ENCODE measurements around the gene TGFB3.
"Not testable (repeated sequence)": the region's sequence is repeated elsewhere in the genome, so short reads cannot be mapped to it uniquely, and the experiment has no call there.

TGFB3 gene

DNA sequence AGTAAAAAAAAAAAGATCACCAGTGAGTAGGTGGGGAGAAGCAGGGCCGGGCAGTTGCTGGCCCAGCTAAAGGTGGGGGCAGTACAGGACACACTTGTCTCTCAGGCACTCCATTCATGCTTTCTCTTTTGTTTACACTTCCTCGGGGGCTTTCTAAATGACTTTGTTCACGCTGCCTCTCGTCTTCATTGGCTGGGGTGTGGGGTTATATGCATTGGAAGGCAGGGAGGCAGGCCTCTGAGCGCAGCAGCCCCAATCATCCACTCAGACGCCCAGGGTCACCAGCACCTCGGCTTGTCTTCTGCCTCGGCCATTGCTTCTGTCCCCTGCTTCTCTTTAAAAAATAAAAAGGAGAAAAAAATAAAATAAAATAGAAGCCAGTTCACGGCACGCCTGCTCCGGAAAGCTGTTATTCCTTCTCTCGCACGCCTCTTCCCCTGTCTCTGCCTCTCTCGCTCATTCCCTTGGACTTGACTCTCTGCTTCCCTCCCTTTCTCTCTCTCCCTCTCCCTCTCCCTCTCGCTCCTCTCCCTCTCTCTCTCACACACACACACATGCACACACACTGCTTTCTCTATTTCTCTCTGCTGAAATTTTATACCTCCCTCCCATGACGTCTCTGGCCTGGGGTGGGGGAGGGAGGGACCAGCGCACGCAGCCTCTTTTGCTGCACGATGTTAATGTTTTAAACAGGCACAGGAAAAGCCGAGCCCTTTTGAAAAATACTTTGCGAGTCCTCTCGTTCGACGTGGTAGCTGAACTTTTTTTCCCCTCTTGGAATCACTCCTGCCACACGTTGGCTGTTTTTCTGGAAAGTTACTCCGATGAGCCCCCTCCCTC, at the start of gene TGFB3:
TGFB3 (minus strand) TSS at position 570 of the 840 bp plus-strand sequence. CDS start 1,102 bp downstream, outside the sequence.
- DNase-seq (ENCODE audit: low spot score), result peak; percentile 64

DNA sequence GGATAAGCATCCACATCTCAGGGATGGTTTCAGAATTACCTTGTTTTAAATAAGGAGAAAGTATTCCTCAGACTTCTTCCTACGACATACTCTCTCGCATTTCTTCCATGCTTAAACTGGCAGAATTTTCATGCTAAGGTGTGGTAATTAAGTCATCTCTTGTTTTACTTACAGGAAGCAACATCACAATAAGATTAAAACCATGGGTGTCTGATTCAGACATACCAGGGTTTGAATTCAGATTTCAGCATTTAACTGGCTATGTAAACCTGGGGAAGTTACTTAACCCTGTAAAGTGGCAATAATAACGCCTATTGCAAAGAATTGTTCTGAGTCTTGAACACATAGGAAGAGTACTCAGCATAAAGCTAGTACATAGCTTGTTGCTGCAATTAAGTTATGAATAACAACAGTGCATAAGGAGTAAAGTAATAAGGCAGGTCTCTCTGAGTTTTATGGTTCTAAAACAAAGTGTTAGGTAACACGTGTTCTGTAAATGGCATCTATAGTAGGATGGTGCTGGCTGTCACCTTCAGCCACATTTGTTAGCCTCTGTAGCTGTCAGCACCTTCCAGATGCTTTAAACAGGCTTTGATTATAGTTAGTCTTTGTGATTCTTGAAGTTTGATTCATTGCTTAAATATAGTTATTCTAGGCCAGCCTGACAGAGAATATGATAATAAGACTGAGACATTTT, 42.6 kb upstream of the TGFB3 start:
- DNase-seq (ENCODE audit: low spot score), result no peak

DNA sequence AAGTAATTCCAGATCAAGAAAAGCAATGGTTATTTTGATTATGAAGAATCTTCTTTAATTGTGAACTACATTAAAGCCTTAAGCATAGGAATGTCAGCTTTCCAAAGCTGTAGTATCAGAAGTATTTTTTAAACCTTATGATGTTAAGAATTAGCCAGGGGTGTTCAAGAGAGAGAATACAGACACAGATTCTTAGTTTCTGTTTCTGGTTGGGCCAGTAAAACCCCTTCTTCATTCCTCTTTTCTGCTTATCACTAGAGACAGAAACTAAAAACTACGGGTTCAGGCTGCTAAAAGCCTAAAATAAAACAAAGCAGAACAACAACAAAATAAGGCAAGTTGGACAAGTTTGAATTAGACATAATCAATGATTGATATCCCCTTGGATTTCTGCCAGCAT, 42.0 kb upstream of the TGFB3 start:
- DNase-seq (ENCODE audit: low spot score), result no peak

DNA sequence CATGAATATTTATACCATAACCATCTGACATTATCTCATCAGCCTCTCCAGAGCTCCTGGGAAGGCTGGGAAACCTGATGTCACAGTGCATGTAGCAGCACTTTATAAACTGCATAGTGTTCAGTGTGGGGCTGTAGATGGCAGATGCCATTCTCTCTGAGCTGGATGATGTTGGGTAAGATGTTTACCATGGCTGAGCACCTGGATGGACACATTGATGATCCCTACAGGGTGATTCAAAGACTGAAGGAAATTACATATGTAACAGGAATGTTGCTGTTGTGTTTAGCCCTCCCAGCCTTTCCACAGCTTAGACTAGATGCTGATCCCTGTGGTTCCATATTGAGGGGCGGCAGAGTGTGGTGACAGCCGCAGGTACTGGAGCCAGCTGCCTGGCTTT, 41.2 kb upstream of the TGFB3 start:
- no peak for DNase-seq (ENCODE audit: low spot score)

DNA sequence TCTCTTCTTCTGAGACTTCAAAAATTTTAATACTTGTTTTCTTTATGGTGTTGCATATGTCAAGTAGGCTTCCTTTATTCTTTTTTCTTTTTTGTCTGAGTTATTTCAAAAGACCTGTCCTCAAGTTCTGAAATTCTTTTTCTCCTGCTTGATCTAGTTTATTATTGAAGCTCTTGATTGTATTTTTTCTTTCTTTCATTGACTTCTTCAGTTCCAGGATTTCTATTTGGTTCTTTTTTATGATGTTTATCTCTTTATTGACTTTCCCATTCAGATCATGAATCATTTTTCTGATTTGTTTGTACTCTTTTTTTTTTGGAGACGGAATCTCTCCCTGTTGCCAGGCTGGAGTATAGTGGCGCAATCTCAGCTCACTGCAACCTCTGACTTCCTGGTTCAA, 37.9 kb upstream of the TGFB3 start:
- DNase-seq (ENCODE audit: low spot score), result no peak

DNA sequence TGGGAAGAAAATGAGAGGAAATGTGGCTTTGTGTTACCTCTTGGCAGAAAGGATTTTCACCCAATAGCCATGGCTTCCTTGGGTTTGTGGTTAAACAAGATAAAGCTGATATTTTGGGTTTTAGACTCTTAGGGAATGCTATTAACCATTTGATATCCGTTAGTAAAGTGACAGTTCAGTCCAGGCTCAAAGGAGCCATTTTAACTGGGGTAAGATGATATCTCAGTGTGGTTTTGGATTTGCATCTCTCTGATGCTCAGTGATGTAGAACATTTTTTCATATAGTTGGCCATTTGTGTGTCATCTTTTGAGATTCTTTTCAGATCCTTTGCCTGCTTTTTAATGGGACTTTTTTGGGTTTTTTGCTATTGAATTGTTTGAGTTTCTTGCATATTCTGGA, 33.9 kb upstream of the TGFB3 start:
- no peak for DNase-seq (ENCODE audit: low spot score)

DNA sequence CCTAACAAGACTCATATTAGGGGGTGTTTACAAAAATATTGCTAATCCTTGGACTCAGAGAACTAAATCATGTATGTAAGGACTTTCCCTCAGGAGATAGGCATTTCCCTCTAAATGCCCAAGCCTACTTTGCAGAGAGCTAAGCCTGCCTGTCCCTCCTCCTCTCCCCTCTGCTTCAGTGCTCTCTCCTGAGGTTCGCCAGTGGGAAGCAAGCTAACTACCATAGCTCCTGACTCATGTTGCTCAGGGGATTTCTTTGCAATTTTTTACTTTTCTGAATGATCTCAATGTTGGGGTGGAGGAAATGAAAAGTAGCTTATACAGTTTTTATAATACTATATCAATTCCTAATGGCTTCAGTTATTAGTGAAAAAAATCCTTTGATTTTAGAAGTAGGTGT, 33.4 kb upstream of the TGFB3 start:
- no peak for DNase-seq (ENCODE audit: low spot score)

DNA sequence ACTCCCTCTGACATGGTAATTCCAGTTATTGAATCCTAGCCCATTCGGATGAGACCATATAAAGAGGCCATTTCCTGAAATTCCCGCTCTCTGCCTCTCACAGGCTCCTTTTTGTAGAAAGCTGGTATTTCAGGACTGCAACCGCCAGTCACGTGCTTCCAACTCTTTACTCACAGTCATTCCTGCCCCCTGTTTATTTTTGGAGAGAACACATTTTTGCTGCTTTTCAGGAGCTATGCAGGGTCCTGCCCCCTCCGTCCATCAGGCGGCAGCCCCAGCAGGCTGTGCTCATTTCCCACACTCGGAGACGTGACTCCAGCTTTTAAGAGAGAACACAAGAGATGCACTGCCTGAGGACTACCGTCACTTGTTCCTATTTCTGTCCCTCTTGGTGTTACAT, 30.6 kb upstream of the TGFB3 start:
- DNase-seq (ENCODE audit: low spot score), result no peak

DNA sequence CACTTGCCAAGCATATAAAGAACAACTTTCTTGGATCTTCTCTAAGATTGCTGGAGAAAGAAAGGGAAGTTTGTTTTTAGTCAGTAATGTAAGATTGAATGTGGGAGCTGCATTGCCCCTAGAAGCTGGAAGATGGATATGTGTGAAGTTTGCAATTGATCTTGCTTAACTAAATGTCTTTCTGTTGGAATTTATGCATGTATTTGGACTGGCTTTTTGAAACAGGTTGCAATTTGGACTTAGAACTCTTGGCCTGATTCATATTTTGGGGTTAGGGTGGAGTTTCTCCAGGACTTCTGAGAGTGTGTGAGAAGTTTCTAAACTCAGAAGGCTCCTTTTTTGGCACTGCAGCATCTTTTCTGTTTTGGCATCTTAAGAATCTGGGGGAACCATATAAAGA, 30.1 kb upstream of the TGFB3 start:
- no peak for DNase-seq (ENCODE audit: low spot score)

DNA sequence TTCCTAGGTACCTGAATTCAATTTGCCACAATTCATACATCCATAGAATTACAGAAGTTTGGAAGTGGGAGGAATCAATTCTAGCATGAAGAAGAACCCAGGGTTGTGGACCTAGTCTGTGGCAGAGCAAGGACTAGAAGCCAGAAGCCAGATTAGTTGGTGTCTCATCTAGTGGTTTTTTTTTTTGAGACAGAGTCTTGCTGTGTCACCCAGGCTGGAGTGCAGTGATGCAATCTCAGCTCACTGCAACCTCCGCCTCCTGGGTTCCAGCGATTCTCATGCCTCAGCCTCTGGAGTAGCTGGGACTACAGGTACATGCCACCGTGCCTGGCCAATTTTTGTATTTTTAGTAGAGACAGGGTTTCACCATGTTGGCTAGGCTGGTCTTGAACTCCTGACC, 27.8 kb upstream of the TGFB3 start:
- not testable (repeated sequence) for DNase-seq (ENCODE audit: low spot score)

DNA sequence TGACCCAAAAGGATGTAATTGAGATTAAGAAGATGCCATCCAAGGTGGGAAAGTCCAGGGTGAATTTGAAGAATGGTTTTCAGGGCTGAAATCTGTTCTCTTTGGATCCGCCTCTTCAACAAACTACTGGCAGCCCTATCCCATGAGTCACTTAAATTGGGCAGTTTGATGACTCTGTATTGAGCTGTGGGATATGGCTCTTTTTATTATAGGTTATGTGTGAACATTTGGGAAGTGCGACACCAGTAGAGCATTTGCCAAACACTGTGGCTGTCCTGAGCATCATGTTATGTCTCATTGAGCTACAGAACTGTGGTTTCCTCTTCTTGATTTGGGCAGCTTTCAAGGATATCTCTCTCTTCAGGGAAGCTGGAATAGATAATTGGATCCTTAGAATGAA, 26.1 kb upstream of the TGFB3 start:
- DNase-seq (ENCODE audit: low spot score), result no peak

DNA sequence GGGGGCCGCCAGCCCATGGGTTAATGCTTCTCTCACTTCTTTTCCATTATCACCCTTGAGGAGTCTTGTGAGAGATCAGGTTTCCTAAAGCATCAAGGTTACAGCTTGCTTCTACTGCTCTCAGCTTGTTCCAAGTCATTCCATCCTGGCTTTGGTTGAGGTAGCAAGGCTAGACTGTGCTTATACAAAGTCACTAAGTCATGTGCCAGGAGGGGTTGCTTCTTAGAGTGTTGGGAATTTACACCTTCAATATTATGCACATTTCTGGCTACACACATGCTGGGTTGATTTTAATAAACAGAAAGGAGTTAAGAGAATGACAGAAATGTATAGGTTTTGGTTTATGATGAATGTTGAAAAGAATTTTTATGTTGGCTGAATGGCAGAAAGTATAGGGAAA, 25.6 kb upstream of the TGFB3 start:
- DNase-seq (ENCODE audit: low spot score), result no peak

DNA sequence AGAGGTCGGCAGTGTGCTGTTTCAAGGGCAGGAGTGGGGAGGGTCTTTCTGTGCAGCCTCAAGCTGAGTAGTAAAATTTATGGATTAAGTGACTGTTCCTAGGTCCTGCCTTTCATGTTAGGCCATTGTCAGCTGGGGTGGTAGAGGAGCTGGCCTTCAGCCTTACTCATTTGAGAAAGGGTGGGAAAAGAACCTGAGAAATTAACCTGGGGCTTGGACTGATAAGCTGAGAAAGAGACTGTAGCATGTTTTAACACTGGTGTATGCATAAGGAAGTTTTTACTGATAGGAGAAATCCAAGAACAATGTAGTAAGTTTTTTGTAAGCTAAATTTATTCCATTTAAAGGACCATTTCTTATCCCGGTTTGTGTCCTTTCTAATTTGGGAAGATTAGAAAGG, 24.5 kb upstream of the TGFB3 start:
- DNase-seq (ENCODE audit: low spot score), result no peak

DNA sequence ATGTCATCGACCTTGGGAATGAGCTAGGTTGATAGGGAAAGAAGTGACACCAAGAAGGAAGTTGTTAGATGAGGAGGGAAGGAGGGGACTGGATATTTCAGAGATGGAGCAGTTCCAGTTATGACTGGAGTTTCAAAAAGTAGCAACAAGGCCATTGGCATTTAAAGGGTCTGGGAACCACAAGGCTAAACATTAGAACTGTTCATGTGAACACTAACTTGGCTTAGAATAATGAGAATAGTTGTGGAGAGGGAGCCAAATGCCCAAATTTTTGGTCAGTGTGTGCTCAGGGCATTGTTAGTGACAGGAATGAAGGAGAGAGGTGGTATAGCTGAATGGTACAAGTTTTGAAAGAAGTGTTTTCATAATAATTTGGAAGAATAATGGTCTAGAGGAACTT, 20.6 kb upstream of the TGFB3 start:
- no peak for DNase-seq (ENCODE audit: low spot score)

DNA sequence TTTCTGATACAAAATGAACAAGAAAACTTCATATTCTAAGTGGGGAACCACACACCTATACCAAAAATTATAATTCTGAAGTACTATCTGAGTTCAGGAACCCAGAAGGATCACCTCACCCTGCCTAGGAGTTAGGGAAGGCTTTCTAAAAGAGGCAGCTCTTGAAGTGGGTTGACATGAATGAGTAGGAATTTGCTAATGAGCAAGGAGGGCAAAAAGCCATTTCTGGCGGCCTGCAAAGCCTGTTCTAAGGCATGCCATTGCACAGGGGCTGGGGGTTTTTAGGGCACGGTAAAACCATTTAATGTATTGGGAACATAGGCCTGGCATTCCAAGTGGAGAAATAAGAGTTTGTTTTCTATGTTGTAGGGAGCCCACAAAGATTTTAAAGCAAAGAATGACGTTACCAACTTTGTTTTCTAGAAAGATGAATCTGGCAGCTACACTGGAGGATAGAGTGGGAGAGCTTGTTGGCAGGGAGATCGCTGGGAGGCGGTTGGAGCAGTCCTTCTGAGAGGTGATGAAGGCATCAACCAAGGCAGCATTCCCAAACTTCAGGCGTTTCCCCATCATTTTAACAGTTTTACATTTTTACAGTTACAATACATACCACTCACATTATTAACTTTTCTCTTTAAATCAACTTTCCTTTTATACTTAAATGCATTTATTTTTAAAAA, 17.9 kb upstream of the TGFB3 start:
- no peak for DNase-seq (ENCODE audit: low spot score)

DNA sequence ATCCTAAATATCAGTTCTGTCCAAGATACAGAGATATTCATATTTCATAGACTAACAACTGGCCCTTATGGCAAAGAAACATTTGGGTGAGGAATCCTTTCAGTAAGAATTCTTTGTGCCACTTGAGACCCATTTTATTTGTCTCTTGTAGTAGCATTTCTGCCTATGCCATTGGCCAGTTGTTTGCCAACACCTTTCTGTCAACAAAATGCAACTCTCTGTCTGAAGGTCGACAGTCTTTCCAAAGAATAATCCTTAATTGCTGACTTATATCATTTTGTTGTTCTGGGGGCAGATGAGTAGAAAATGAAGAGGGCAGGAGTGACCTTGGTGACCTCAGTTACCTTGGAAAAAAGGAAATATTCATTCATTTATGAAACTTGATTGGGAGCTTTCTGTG, 14.7 kb upstream of the TGFB3 start:
- no peak for DNase-seq (ENCODE audit: low spot score)

DNA sequence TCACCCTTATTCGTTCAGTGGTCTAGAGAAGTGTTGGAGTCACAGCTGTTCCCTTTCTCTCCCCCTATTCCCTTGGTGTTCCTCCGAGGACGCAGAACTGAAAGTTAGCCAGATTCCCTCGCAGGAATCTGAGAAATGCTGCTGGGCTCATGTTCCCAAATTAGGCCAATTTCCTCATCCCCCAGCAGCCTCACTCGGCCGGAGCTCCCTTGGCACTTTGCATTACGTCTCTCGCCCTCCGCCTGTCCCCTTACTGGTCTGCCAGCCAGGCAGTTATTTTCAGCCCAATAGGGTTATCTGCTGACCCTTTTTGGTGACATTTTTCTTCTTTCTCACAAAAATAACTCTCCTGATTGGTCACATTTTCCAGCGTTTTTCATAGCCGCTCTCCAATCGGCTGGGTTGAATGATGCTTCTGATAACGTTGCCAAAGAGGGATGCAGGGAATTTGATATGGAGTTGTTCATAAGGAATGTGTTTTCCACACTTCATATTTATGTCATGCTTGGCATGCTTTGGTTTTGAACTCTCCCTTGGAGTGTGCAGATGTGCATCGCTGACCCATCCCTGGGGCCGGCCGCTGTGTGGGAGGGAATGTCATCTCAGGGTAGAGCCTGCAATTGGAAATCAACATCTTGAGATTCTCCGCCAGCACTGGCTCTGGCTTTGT, 13.7 kb upstream of the TGFB3 start:
- DNase-seq (ENCODE audit: low spot score), result no peak

DNA sequence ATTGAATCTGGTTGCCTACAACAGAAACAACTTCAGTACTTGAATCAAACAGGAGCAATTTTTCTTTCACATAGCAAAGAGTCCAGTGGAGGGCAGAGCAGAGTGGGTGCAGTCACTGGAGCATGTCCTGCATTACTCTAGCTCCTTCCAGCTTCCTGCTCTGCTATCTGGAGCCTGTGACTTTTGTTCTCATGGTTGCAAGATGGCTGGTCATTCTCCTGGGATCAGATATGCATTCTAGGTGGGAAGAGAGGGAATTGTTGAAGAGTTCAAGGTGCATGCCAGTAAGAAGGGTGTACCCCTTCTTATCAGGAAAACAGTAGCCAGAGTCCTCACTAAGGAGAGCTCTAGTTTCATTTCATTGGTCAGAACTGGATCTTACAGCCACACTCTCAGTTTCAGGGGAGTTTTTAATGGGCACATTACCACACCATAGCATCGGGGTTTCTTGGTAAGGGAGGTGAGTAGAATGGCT, 11.8 kb upstream of the TGFB3 start:
- DNase-seq (ENCODE audit: low spot score), result no peak

DNA sequence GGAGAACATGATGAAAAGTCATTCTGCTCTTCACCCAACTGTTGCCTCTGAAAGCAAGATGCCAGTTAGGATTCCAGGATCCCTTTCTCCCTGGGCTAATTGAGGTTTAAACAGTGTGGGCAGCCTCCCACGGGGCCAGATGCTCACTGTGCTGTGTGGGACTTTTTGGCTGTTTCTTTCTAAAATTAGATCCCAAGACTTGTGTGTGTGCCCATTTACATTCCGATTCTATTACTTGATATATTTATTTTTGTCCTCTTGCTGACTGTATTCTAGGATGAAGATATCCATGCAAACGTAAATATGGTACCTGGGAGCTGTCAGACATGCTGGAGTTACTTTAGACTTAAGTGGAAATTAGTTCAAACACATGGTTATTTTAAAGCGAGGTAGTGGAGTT, 10.0 kb upstream of the TGFB3 start:
- no peak for DNase-seq (ENCODE audit: low spot score)

DNA sequence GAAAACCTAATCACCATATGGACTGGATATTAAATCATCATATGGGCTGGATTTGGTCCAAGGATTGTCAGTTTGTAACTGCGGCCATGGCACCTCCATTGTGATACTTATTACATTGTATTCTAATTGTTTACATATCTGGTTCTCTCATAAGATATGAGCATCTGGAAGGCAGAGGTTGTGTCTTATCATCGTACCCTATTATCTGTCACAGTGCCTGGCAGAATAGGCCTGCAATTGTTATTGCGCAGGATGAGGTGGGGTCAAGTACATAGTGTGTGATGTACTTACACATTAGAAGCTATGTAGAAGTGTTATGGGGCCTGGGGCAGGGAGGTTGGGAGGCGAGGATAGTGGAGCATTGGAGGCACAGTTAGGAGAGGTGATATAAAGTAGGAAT, 8.5 kb upstream of the TGFB3 start:
- no peak for DNase-seq (ENCODE audit: low spot score)

DNA sequence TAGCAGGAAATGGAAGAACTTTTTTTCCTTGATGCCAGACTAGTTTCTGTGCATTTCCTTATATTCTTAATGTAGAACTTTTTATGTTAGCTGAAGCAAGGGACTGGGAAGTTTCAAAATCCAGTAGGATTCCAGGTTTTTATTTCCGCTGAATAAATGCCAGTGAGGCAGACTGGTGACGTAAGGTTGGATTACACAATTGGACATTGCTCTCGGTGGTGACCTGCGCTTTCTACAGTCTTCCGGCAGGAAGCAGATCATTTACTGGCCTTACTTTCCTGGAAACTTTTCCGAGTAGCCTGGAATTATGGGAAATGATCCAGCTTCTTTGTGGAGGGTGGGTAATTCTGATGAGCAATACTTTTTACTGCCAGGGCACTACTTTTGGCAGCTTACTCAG, 7.3 kb upstream of the TGFB3 start:
- DNase-seq (ENCODE audit: low spot score), result peak; percentile 62

DNA sequence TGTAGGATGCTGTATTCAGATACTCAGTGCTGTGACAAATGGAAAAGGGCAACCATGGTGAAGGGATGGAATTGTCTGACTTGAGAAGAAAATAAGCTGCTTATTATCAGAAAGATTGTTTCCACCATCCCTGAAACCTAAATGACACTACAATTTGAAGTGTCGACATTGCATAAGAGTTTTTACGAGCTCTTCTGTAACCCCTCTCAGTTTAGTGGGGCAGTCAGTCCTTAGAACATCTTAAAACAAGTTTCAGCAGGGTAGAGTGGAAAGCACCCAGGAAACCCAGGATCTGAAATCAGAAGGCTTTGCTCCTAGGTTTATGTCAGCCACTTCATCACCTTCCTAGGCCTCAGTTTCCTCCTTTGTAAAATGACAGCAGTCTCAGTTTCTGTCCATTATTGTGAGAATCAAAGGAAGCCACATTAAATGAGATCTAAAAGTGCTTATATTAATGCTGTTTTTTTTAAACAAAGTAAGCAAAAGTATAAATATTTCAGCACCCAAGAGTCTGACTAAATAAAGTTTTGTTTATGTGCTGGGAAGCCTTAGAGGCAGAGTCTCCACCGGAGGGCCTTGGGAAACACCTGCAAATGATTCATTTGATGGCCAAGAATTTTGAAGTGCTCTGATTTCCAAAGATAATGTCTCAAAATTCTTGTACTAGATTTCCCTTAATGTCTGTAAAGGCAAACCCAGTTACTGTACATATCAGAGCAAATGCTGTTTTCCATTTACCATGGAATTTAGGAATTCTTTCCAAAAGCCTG, 5.6 kb upstream of the TGFB3 start:
- no peak for DNase-seq (ENCODE audit: low spot score)

Data from HuH-7 (cell line).